ENCODE data around the gene TMED5.
"Not testable (repeated sequence)": the region's sequence is repeated elsewhere in the genome, so short reads cannot be mapped to it uniquely, and the experiment has no call there.

The TMED5 gene

DNA sequence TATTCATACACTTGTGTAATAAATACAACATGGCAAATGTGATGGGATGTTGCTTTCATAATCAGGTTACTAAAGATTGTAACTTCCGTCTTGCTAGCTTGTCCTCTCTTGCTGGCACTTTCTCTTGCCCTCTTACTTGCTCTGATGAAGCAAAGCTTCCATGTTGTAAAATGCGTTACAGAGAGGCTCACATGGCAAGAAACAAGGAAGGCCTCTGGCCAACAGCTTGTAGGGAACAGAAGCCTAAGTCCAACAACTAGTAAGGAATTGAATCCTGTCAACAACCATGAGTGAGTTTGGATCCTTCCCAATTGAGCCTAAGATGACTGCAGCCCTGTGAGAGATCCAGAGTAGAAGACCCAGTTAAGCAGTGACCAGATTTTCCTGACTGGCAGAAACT lies 15.4 kb downstream of the TMED5 start:
- H3K9me3 ChIP-seq (ENCODE audit: low read depth, low read length): no peaks in the 10 kb centered on the region
- no peak overlapping the region for H3K9ac ChIP-seq (ENCODE audit: insufficient read length)
- TF ChIP-seq EZH2 (IDR thresholded peaks at IDR 0.05): no peak
- TF ChIP-seq POLR2AphosphoS5 (IDR thresholded peaks at IDR 0.05; ENCODE audit: borderline replicate concordance, low read depth, low read length): no peak
- no peak for DNase-seq (ENCODE audit: low read depth, low spot score)
- H3K27ac ChIP-seq: no peak overlapping the region
- no peak overlapping the region for H3K4me3 ChIP-seq
- H3K36me3 ChIP-seq (ENCODE audit: insufficient read depth, low read length): no peaks in the 10 kb centered on the region

DNA sequence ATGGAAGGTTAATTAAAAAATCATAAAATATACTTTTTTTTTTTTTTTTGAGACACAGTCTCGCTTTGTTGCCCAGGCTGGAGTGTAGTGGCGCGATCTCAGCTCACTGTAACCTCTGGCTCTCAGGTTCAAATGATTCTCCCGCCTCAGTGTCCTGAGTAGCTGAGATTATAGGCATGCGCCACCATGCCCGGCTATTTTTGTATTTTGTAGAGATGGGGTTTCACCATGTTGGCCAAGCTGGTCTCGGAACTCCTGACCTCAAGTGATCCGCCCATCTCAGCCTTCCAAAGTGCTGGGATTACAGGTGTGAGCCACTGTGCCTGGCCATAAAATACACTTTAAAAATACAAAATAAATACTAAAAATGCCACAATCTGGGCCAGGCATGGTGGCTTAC lies 16.9 kb downstream of the TMED5 start:
- not testable (repeated sequence) for H3K9me3 ChIP-seq (ENCODE audit: low read depth, low read length); H3K4me3 ChIP-seq; H3K36me3 ChIP-seq (ENCODE audit: insufficient read depth, low read length); H3K27ac ChIP-seq; DNase-seq (ENCODE audit: low read depth, low spot score); H3K9ac ChIP-seq (ENCODE audit: insufficient read length)

DNA sequence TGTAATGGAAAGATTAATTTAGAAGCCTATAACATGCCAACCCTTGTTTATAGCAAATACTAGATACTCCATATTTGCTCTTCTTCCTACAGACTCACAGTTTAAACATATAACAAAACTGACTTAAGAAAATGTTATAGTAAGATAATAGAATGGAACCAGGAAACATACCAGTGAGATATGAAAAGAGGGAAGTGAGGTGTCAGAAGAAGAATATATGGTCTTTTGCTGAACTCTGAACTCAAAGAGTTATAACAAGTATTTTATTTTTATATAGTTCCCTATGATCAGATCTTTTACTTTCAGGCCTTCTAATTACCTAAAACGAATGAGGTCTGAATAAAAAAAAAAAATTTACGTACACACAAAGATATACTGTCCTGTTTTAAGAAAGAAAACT lies 20.9 kb downstream of the TMED5 start:
- Histone ChIP-seq H3K9me3 (ENCODE audit: low read depth, low read length) (no peaks in the 10 kb centered on the region), H3K36me3 (ENCODE audit: insufficient read depth, low read length) (peaks cover 24% of the 10 kb centered on the region), H3K27ac (no peak overlapping the region), H3K4me3 (no peak overlapping the region), H3K9ac (ENCODE audit: insufficient read length) (no peak overlapping the region)
- TF ChIP-seq EZH2 (IDR thresholded peaks at IDR 0.05) (no peak), POLR2AphosphoS5 (IDR thresholded peaks at IDR 0.05; ENCODE audit: borderline replicate concordance, low read depth, low read length) (no peak)
- no peak for DNase-seq (ENCODE audit: low read depth, low spot score)

DNA sequence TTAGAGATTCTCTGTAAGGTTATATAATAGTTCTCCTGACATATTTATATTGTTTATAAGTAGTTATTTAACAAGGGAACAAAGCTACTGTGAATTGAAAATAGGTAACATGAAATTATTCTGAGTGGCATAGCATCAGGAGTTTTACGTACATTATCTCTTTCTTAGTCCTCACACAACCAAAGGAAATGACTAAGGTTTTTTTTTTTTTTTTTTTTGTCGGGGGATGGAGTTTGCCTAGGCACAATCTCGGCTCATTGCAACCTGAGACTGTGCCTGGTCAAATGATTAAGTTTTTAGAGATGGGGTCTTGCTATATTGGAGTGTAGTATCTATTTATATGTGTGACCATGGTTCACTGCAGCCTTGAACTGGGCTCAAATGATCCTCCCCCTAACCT lies 24.9 kb downstream of the TMED5 start:
- Histone ChIP-seq H3K9ac (ENCODE audit: insufficient read length) (no peak overlapping the region), H3K27ac (no peak overlapping the region), H3K4me3 (no peak overlapping the region), H3K36me3 (ENCODE audit: insufficient read depth, low read length) (peaks cover 36% of the 10 kb centered on the region), H3K9me3 (ENCODE audit: low read depth, low read length) (no peaks in the 10 kb centered on the region)
- no peak for DNase-seq (ENCODE audit: low read depth, low spot score)
- no peak for TF ChIP-seq FOXP2 (optimal IDR thresholded peaks at IDR 0.05; ENCODE audit: control extremely low read depth, extremely low read length, insufficient read depth)
- no peak for TF ChIP-seq POLR2AphosphoS5 (IDR thresholded peaks at IDR 0.05; ENCODE audit: borderline replicate concordance, low read depth, low read length)
- no peak for TF ChIP-seq EZH2 (IDR thresholded peaks at IDR 0.05)

DNA sequence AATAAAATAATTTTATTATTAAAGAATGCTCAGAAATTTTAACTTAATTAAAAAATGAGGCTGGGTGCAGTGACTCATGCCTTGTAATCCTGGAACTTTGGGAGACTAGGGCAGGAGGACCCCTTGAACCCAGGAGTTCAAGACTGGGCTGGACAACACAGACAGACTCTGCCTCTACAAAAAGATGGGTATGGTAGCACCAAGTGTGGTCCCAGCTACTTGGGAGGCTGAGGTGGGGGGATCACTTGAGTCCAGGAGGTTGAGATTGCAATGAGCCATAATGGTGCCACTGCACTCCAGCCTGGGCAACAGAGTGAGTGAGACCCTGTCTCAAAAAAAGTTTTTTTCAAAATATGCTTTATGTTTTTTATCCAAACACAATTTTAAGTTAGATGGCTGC lies 25.3 kb downstream of the TMED5 start:
- no peak for DNase-seq (ENCODE audit: low read depth, low spot score)
- no peak overlapping the region for H3K9ac ChIP-seq (ENCODE audit: insufficient read length)
- TF ChIP-seq EZH2 (IDR thresholded peaks at IDR 0.05) (no peak), POLR2AphosphoS5 (IDR thresholded peaks at IDR 0.05; ENCODE audit: borderline replicate concordance, low read depth, low read length) (no peak), FOXP2 (optimal IDR thresholded peaks at IDR 0.05; ENCODE audit: control extremely low read depth, extremely low read length, insufficient read depth) (no peak)
- no peak overlapping the region for H3K4me3 ChIP-seq
- H3K9me3 ChIP-seq (ENCODE audit: low read depth, low read length): no peaks in the 10 kb centered on the region
- H3K36me3 ChIP-seq (ENCODE audit: insufficient read depth, low read length): peaks cover 36% of the 10 kb centered on the region
- H3K27ac ChIP-seq: no peak overlapping the region

DNA sequence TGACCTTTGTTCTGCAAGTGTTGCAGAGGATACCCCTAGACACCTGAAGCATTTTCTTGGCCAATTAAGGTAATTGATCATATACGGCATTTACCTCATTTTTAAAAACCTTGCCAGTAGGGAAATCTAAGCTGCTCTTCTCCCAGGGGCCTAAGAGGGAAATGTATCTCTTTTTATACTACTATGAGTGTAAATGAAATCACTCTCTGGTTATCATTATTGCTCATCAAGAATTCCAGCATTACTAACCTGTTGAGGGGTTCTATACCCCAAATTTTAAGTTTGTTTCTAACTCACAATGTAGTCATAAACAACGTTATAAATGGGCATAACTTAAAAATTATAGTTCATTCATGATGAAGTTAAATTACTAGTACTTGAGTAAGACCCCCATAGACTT lies 27.4 kb downstream of the TMED5 start:
- H3K36me3 ChIP-seq (ENCODE audit: insufficient read depth, low read length): peaks cover 38% of the 10 kb centered on the region
- TF ChIP-seq FOXP2 (optimal IDR thresholded peaks at IDR 0.05; ENCODE audit: control extremely low read depth, extremely low read length, insufficient read depth) (no peak), EZH2 (IDR thresholded peaks at IDR 0.05) (no peak), POLR2AphosphoS5 (IDR thresholded peaks at IDR 0.05; ENCODE audit: borderline replicate concordance, low read depth, low read length) (no peak)
- no peak overlapping the region for H3K4me3 ChIP-seq
- no peak for DNase-seq (ENCODE audit: low read depth, low spot score)
- no peak overlapping the region for H3K9ac ChIP-seq (ENCODE audit: insufficient read length)
- no peaks in the 10 kb centered on the region for H3K9me3 ChIP-seq (ENCODE audit: low read depth, low read length)
- no peak overlapping the region for H3K27ac ChIP-seq

DNA sequence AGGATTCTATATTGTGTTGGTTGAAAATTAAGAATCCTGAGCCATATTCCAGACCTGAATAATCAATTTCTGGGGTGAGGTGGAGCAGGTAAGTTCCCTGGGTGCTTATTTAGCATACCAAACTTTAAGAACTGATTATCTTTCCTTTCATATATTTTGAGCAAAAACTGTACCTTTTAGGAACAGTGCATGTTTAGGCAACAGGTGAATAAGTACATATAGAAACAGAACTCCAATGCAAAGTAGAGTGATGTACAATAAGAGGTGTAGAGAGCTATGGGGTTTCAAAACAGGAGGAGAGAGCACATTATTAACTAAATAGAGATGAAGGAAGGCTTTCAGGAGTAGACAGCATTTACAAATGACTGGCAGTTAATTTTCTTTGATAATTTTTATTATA lies 28.7 kb downstream of the TMED5 start:
- Histone ChIP-seq H3K4me3 (no peak overlapping the region), H3K9me3 (ENCODE audit: low read depth, low read length) (no peaks in the 10 kb centered on the region), H3K27ac (no peak overlapping the region), H3K9ac (ENCODE audit: insufficient read length) (no peak overlapping the region), H3K36me3 (ENCODE audit: insufficient read depth, low read length) (peaks cover 33% of the 10 kb centered on the region)
- no peak for DNase-seq (ENCODE audit: low read depth, low spot score)
- TF ChIP-seq FOXP2 (optimal IDR thresholded peaks at IDR 0.05; ENCODE audit: control extremely low read depth, extremely low read length, insufficient read depth): no peak
- no peak for TF ChIP-seq POLR2AphosphoS5 (IDR thresholded peaks at IDR 0.05; ENCODE audit: borderline replicate concordance, low read depth, low read length)
- no peak for TF ChIP-seq EZH2 (IDR thresholded peaks at IDR 0.05)

DNA sequence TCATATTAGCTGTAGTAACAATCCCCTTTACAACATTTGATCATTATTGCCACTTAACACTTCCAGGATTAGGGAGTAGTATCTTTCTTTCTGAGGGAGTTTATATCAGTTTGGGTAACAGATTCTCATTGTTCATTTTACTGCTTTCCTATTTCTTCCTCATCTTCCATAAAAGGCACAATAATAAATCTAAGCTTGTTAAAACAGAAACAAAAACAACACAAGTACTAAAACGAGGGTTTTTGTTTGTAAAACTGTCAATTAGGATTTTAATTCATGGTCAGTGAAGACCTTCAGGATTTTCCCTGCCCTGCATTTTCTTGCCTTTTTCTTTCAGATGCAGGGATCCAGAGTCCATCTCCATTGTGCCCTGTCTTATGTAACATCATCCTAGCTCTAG lies 29.5 kb downstream of the TMED5 start:
- no peaks in the 10 kb centered on the region for H3K9me3 ChIP-seq (ENCODE audit: low read depth, low read length)
- H3K27ac ChIP-seq: no peak overlapping the region
- no peak for DNase-seq (ENCODE audit: low read depth, low spot score)
- no peak overlapping the region for H3K9ac ChIP-seq (ENCODE audit: insufficient read length)
- peaks cover 32% of the 10 kb centered on the region for H3K36me3 ChIP-seq (ENCODE audit: insufficient read depth, low read length)
- H3K4me3 ChIP-seq: no peak overlapping the region
- TF ChIP-seq POLR2AphosphoS5 (IDR thresholded peaks at IDR 0.05; ENCODE audit: borderline replicate concordance, low read depth, low read length) (no peak), FOXP2 (optimal IDR thresholded peaks at IDR 0.05; ENCODE audit: control extremely low read depth, extremely low read length, insufficient read depth) (no peak), EZH2 (IDR thresholded peaks at IDR 0.05) (no peak)

DNA sequence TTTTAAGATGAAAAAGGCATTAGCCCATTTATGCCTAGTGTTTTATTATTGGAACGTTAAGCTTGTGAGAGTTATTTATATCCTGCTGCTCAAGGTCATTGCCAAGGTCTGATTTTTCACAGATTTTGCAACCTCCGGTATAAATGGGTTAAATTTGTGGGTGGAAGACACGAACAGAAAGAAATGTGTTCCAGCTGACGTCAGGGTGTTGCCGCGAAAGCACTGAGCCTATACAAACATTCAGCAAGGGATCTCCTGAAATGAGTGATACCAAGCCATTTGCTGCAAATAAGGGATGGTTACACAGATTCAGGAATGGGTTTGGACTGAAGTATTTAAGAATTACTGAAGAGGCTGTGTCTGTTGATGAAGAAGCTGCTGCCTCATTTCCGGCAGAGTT lies 32.2 kb downstream of the TMED5 start:
- Histone ChIP-seq H3K27ac (peak overlapping the region; percentile 28; the same call in 1 of the 2 replicates), H3K9me3 (ENCODE audit: low read depth, low read length) (no peaks in the 10 kb centered on the region), H3K4me3 (no peak overlapping the region), H3K36me3 (ENCODE audit: insufficient read depth, low read length) (peaks cover 20% of the 10 kb centered on the region), H3K9ac (ENCODE audit: insufficient read length) (no peak overlapping the region)
- no peak for DNase-seq (ENCODE audit: low read depth, low spot score)
- TF ChIP-seq EZH2 (IDR thresholded peaks at IDR 0.05) (no peak), POLR2AphosphoS5 (IDR thresholded peaks at IDR 0.05; ENCODE audit: borderline replicate concordance, low read depth, low read length) (no peak), FOXP2 (optimal IDR thresholded peaks at IDR 0.05; ENCODE audit: control extremely low read depth, extremely low read length, insufficient read depth) (no peak)

Data from SK-N-MC (cell line).